ENCODE measurements around the gene TBPL1. TPM values are rescaled to one million over a fixed set of nuclear protein-coding genes. Genes with fewer than 3 reads are reported as not detected.
"Not testable (repeated sequence)": the region's sequence is repeated elsewhere in the genome, so short reads cannot be mapped to it uniquely, and the experiment has no call there.

TBPL1 gene
- total and polyA plus RNA-seq, 5 experiments from 2014 or later = 40.8 to 55.7 (median 42.0) TPM

GRCh38 chr6:133967347-133967746 lies 14.3 kb downstream of the TBPL1 start:
- POLR2A ChIA-PET = interaction anchor here (1.0 kb wide), 1 partner anchor 9 kb away, joined by 4 read pairs; no protein-coding TSS in a partner anchor
- DNase-seq (no peak), ATAC-seq (no peak)
- Mint-ChIP-seq H3K36me3 (peaks cover 0 to 4% (median 0%) of the 10 kb centered on the region in 3 donors), H3K9me3 (no peaks in the 10 kb centered on the region), H3K27ac (peak overlapping the region in 4 of 10 donors; percentile 33 to 78 (median 69)), H3K27me3 (no peaks in the 10 kb centered on the region), H3K4me1 (peaks cover 24 to 88% (median 60%) of the 10 kb centered on the region in 4 donors), H3K4me3 (no peak overlapping the region)

GRCh38 chr6:133967835-133968234 lies 14.8 kb downstream of the TBPL1 start:
- H3K9me3 Mint-ChIP-seq, H3K36me3 Mint-ChIP-seq, ATAC-seq, POLR2A ChIA-PET, H3K27me3 Mint-ChIP-seq, H3K4me3 Mint-ChIP-seq, DNase-seq: not testable (repeated sequence)
- Mint-ChIP-seq H3K27ac (peak overlapping the region in 3 of 10 donors; percentile 13 to 78 (median 48)), H3K4me1 (peaks cover 20 to 87% (median 56%) of the 10 kb centered on the region in 4 donors)

- ATAC-seq = peak; percentile 32 to 35
- POLR2A ChIA-PET = interaction anchor here (1.7 kb wide), 1 partner anchor 16 kb away, joined by 6 read pairs; the partner anchor contains the start of gene TBPL1
These were observed 16.4 kb downstream of the TBPL1 start for GRCh38 chr6:133969285-133969920.

GRCh38 chr6:133969921-133970295 lies 16.9 kb downstream of the TBPL1 start:
- no peaks in the 10 kb centered on the region for H3K27me3 Mint-ChIP-seq
- DNase-seq = no peak
- peaks cover 0 to 4% (median 0%) of the 10 kb centered on the region in 3 donors for H3K36me3 Mint-ChIP-seq
- peak in 1 of 2 donors; percentile 19 for ATAC-seq
- POLR2A ChIA-PET = interaction anchor here (0.5 to 1.7 kb wide), 2 partner anchors 17 to 94 kb away, joined by 6 read pairs; partner anchors contain the start of gene TBPL1
- H3K27ac Mint-ChIP-seq = peak overlapping the region in 9 of 10 donors; percentile 15 to 77 (median 41)
- H3K4me1 Mint-ChIP-seq = peaks cover 22 to 80% (median 50%) of the 10 kb centered on the region in 4 donors
- H3K4me3 Mint-ChIP-seq = peak overlapping the region in 6 of 10 donors; percentile 35 to 64 (median 50)
- H3K9me3 Mint-ChIP-seq = no peaks in the 10 kb centered on the region

More at GRCh38 chr6:133969285-133969920, 16.4 kb downstream of the TBPL1 start:
- peaks cover 0 to 4% (median 0%) of the 10 kb centered on the region in 3 donors for H3K36me3 Mint-ChIP-seq
- peak overlapping the region in 8 of 10 donors; percentile 33 to 82 (median 60) for H3K27ac Mint-ChIP-seq
- peaks cover 25 to 85% (median 55%) of the 10 kb centered on the region in 4 donors for H3K4me1 Mint-ChIP-seq
- peak overlapping the region in 6 of 10 donors; percentile 35 to 66 (median 52) for H3K4me3 Mint-ChIP-seq
- no peaks in the 10 kb centered on the region for H3K27me3 Mint-ChIP-seq
- no peaks in the 10 kb centered on the region for H3K9me3 Mint-ChIP-seq
- no peak for DNase-seq

GRCh38 chr6:133971861-133972260 lies 18.8 kb downstream of the TBPL1 start:
- H3K27me3 Mint-ChIP-seq = no peaks in the 10 kb centered on the region
- DNase-seq (no peak), ATAC-seq (no peak)
- H3K27ac Mint-ChIP-seq = peak overlapping the region in 3 of 10 donors; percentile 1 to 67 (median 50)
- peaks cover 0 to 4% (median 0%) of the 10 kb centered on the region in 3 donors for H3K36me3 Mint-ChIP-seq
- H3K4me3 Mint-ChIP-seq = no peak overlapping the region
- peaks cover 13 to 64% (median 36%) of the 10 kb centered on the region in 4 donors for H3K4me1 Mint-ChIP-seq
- H3K9me3 Mint-ChIP-seq = no peaks in the 10 kb centered on the region
- POLR2A ChIA-PET = no interaction called here

- H3K9me3 Mint-ChIP-seq = no peaks in the 10 kb centered on the region
- POLR2A ChIA-PET = interaction anchor here (1.4 to 1.8 kb wide), 2 partner anchors 10 to 20 kb away, joined by 3 to 12 read pairs; partner anchors contain the start of gene TBPL1
- H3K4me3 Mint-ChIP-seq = no peak overlapping the region
- ATAC-seq = no peak
- H3K27ac Mint-ChIP-seq = peak overlapping the region in 3 of 10 donors; percentile 1 to 67 (median 50)
- peaks cover 0 to 4% (median 0%) of the 10 kb centered on the region in 3 donors for H3K36me3 Mint-ChIP-seq
- no peaks in the 10 kb centered on the region for H3K27me3 Mint-ChIP-seq
- DNase-seq = no peak
- peaks cover 11 to 62% (median 35%) of the 10 kb centered on the region in 4 donors for H3K4me1 Mint-ChIP-seq
These were observed 19.4 kb downstream of the TBPL1 start for GRCh38 chr6:133972388-133972787.

GRCh38 chr6:133973109-133973971 lies 20.3 kb downstream of the TBPL1 start:
- POLR2A ChIA-PET = interaction anchor here (0.7 to 1.8 kb wide), 3 partner anchors 9 to 28 kb away, joined by 3 to 12 read pairs (median 6); partner anchors contain the start of gene TBPL1
- H3K4me1 Mint-ChIP-seq = peaks cover 16 to 63% (median 42%) of the 10 kb centered on the region in 4 donors

GRCh38 chr6:133977983-133978895 lies 25.2 kb downstream of the TBPL1 start:
- Mint-ChIP-seq H3K27me3 (no peaks in the 10 kb centered on the region), H3K4me1 (peaks cover 15 to 41% (median 39%) of the 10 kb centered on the region in 4 donors), H3K36me3 (peaks cover 4 to 27% (median 8%) of the 10 kb centered on the region in 3 donors), H3K4me3 (no peak overlapping the region), H3K27ac (peak overlapping the region in 4 of 10 donors; percentile 2 to 56 (median 22)), H3K9me3 (no peaks in the 10 kb centered on the region)
- DNase-seq = no peak
- POLR2A ChIA-PET = no interaction called here
- no peak for ATAC-seq

More at GRCh38 chr6:133973109-133973971, 20.3 kb downstream of the TBPL1 start:
- no peaks in the 10 kb centered on the region for H3K9me3 Mint-ChIP-seq
- H3K4me3 Mint-ChIP-seq = no peak overlapping the region
- ATAC-seq (peak; percentile 66 to 71), DNase-seq (peak in 4 of 10 donors; percentile 4 to 54 (median 49))
- H3K27me3 Mint-ChIP-seq = no peaks in the 10 kb centered on the region
- H3K27ac Mint-ChIP-seq = peak overlapping the region in 2 of 10 donors; percentile 5 to 13
- peaks cover 0 to 4% (median 0%) of the 10 kb centered on the region in 3 donors for H3K36me3 Mint-ChIP-seq

GRCh38 chr6:133978896-133979240 lies 25.8 kb downstream of the TBPL1 start:
- H3K27me3 Mint-ChIP-seq = no peaks in the 10 kb centered on the region
- ATAC-seq (no peak), DNase-seq (no peak)
- H3K9me3 Mint-ChIP-seq = no peaks in the 10 kb centered on the region
- H3K4me3 Mint-ChIP-seq = no peak overlapping the region
- peaks cover 13 to 42% (median 40%) of the 10 kb centered on the region in 4 donors for H3K4me1 Mint-ChIP-seq
- H3K27ac Mint-ChIP-seq = peak overlapping the region in 2 of 10 donors; percentile 24 to 58
- POLR2A ChIA-PET = no interaction called here
- peaks cover 4 to 32% (median 8%) of the 10 kb centered on the region in 3 donors for H3K36me3 Mint-ChIP-seq

GRCh38 chr6:133979269-133979963 lies 26.4 kb downstream of the TBPL1 start:
- POLR2A ChIA-PET, ATAC-seq, DNase-seq, H3K9me3 Mint-ChIP-seq, H3K27me3 Mint-ChIP-seq, H3K4me3 Mint-ChIP-seq: not testable (repeated sequence)
- Mint-ChIP-seq H3K36me3 (peaks cover 4 to 36% (median 8%) of the 10 kb centered on the region in 3 donors), H3K27ac (peak overlapping the region in 3 of 10 donors; percentile 24 to 89 (median 58)), H3K4me1 (peaks cover 13 to 44% (median 41%) of the 10 kb centered on the region in 4 donors)

GRCh38 chr6:133980168-133980567 lies 27.1 kb downstream of the TBPL1 start:
- ATAC-seq (no peak), DNase-seq (no peak)
- Mint-ChIP-seq H3K9me3 (no peaks in the 10 kb centered on the region), H3K36me3 (peaks cover 4 to 42% (median 11%) of the 10 kb centered on the region in 3 donors), H3K4me3 (no peak overlapping the region), H3K27ac (no peak overlapping the region), H3K27me3 (no peaks in the 10 kb centered on the region), H3K4me1 (peaks cover 13 to 47% (median 43%) of the 10 kb centered on the region in 4 donors)
- POLR2A ChIA-PET = interaction anchor here (0.5 kb wide), 1 partner anchor 997 kb away, joined by 3 read pairs; no protein-coding TSS in a partner anchor
